Islet precursor cell (in vitro differentiated cells): ENCODE measurements around the gene CFP.
A peak's percentile ranks its signal among the peaks of the same experiment; 100 is the strongest.

ENCODE experiments used
- DNase-seq: peaks from one replicate; pipeline ENCODE4 v3.0.0-alpha.2; 2018

CFP gene

GRCh38 chrX:47573341-47574075, 56.2 kb downstream of the CFP start:
- DNase-seq: peak; percentile 93
